ENCODE data around the gene PZP.

The PZP gene

DNA sequence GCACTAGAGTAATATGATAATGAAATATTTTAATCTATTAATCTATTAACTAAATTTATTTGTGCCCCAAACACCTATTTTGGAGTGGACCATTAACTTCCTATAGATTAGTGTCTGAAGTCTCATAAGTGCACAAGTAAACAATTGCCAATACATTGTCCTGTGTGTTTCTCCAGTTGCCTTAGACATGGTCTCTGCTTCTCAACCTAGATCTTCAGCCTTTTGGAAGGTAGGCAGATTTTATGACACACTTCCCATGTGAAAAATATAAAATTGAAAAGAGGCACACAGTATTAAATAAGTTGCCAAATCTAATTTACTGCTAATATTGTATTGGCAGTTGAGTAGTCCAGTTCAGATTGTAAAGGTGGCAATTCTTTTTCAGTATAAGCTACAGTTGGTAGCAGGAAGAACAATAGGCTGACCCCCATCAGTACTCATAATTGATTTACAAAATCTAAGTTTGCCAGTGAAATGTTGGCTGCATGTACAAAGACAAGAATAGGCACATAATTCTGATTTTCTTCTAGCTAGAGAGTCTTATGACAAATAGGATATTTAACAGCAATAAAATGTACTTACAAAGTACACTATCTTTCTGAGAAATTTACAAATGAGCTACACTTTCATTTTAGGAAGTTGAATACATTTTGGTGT, 103.3 kb downstream of the PZP start:
- no peak for DNase-seq

DNA sequence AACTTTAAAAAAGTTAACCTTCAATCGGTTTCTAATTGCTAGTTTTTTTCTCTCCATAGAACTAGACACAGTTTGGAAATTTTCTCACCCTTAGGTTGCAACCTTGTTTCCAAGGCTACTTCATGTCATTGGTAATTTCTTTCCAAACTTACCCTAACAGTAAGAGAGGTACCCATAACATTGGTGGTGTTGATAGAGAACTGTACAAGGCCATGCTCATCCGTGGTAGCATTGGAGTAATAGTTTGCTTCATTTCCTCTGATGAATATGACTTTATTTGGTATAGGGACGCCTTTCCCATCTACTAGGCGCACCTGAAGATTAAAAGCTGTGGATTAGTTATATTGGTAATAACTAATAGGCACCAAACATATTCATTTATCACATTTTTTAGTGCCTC, 104.1 kb downstream of the PZP start:
- no peak for DNase-seq

DNA sequence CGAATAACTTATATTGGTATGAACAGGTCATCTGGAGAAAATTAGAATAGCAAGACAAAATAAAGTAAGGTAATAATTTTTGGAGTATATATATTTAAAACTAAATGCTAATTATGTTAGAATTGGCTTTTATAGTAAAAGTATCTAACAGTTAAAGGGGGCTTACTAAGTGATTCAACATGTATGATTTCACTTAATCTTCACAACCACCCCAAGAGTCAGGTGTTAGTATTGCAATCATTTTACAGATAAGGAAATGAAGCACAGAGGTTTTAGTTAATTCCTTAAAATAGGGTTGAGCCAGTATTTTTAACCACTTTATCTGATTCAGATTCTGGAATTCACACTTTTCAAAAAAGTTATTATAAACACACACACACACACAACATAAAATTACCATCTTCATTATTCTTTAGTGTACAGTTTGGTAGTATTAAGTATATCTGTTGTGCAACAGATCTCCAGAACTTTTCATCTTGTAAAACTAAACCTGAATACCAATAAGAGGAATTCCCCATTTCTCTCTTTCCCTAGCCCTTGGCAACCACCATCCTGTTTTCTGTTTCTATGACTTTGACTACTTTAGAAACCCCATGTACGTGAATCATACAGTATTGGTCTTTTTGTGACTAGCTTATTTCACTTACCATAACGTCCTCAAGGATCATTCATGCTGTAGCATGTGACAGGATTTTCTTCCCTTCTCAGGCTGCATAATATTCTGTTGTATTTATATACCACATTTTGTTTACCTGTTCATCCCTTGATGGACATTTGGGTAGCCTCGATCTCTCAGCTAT, 104.9 kb downstream of the PZP start:
- no peak for DNase-seq

GRCh38 chr12:9101018-9101687, 107.0 kb downstream of the PZP start:
- DNase-seq: no peak

GRCh38 chr12:9099552-9100190, 108.5 kb downstream of the PZP start:
- DNase-seq: no peak
